ENCODE results near the gene AUNIP. TPM values are rescaled to one million over a fixed set of nuclear protein-coding genes. Genes with fewer than 3 reads are reported as not detected.

The AUNIP gene
- polyA plus RNA-seq, 3 donors, result 0.19 to 0.44 (median 0.44) TPM

DNA sequence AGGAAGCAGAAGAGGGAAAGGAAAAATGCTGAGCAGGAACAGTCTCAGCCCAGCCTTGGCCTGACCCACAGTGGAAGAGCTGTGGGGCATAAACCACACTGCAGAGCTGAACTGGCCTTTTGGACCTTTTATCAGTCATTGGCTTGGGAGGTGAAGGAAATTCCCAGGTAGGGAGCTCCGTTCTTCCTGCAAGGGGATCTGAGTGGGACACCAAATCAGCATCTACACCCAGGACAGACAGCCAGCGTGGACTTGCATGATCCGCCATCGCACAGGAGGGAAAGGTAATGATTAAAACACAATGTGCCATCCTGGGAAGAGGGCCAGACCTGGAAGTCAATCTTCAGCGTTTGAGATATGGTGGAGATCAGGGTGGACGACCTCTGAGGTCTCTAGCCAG, 40.7 kb downstream of the AUNIP start:
- H3K79me2 ChIP-seq (ENCODE audit: insufficient read depth, low read length), result peaks cover 37% of the 10 kb centered on the region
- H3K9me3 ChIP-seq (replicated peaks in 1 of 2; ENCODE audit: control insufficient read depth in 1 of 2, insufficient read depth in 1 of 2, low read length in 2 of 2), result no peaks in the 10 kb centered on the region
- H3K27me3 Mint-ChIP-seq (ENCODE audit: low read depth in 3 of 3), result peaks cover 0 to 4% (median 3%) of the 10 kb centered on the region in 3 donors
- H3K9me3 Mint-ChIP-seq, result peaks cover 0 to 2% (median 0%) of the 10 kb centered on the region in 7 donors
- H3K9ac ChIP-seq (ENCODE audit: insufficient read depth, low read length, poor library complexity, severe bottlenecking), result no peak overlapping the region
- DNase-seq, result no peak
- H3K27me3 ChIP-seq (ENCODE audit: control insufficient read depth in 2 of 2, insufficient read depth in 2 of 2, low read length in 2 of 2), result no peaks in the 10 kb centered on the region
- intact Hi-C loops (cut with micrococcal nuclease), result no loop called here
- peaks cover 31 to 42% of the 10 kb centered on the region in 2 donors for H3K36me3 Mint-ChIP-seq
- H2AFZ ChIP-seq (ENCODE audit: insufficient read depth, low read depth, low read length, poor library complexity, severe bottlenecking), result no peak overlapping the region
- H3K36me3 ChIP-seq (replicated peaks in 1 of 2; ENCODE audit: control insufficient read depth in 1 of 2, insufficient read depth in 2 of 2, low read length in 2 of 2), result peaks cover 25 to 31% of the 10 kb centered on the region in 2 donors
- H3K4me1 ChIP-seq (ENCODE audit: control insufficient read depth in 1 of 2, insufficient read depth in 2 of 2, low read length in 2 of 2), result peaks cover 20 to 33% of the 10 kb centered on the region in 2 donors
- H3K27ac Mint-ChIP-seq, result peak overlapping the region in 1 of 7 donors; percentile 28
- no peak overlapping the region for H3K27ac ChIP-seq (ENCODE audit: low read depth in 1 of 2, low read length in 2 of 2)
- peaks cover 34% of the 10 kb centered on the region for H3K4me1 Mint-ChIP-seq
- peak overlapping the region in 1 of 3 experiments; percentile 93 for H3K4me3 ChIP-seq (replicated peaks in 1 of 3; ENCODE audit: low read depth in 2 of 3, low read length in 3 of 3)
- WGBS (ENCODE audit: insufficient coverage), result 100% methylated on average over 1 of the region's 6 CpGs
- H3K4me3 Mint-ChIP-seq, result peak overlapping the region in 1 of 2 donors; percentile 11
- TF ChIP-seq, protein P1, sequence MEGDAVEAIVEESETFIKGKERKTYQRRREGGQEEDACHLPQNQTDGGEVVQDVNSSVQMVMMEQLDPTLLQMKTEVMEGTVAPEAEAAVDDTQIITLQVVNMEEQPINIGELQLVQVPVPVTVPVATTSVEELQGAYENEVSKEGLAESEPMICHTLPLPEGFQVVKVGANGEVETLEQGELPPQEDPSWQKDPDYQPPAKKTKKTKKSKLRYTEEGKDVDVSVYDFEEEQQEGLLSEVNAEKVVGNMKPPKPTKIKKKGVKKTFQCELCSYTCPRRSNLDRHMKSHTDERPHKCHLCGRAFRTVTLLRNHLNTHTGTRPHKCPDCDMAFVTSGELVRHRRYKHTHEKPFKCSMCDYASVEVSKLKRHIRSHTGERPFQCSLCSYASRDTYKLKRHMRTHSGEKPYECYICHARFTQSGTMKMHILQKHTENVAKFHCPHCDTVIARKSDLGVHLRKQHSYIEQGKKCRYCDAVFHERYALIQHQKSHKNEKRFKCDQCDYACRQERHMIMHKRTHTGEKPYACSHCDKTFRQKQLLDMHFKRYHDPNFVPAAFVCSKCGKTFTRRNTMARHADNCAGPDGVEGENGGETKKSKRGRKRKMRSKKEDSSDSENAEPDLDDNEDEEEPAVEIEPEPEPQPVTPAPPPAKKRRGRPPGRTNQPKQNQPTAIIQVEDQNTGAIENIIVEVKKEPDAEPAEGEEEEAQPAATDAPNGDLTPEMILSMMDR (IDR thresholded peaks at IDR 0.05), result no peak
- peak overlapping the region; percentile 99 for H3K4me2 ChIP-seq (replicated peaks; ENCODE audit: extremely low read depth, low read length, poor library complexity, severe bottlenecking)
- H4K20me1 ChIP-seq (ENCODE audit: insufficient read depth, low read length), result peaks cover 22% of the 10 kb centered on the region

DNA sequence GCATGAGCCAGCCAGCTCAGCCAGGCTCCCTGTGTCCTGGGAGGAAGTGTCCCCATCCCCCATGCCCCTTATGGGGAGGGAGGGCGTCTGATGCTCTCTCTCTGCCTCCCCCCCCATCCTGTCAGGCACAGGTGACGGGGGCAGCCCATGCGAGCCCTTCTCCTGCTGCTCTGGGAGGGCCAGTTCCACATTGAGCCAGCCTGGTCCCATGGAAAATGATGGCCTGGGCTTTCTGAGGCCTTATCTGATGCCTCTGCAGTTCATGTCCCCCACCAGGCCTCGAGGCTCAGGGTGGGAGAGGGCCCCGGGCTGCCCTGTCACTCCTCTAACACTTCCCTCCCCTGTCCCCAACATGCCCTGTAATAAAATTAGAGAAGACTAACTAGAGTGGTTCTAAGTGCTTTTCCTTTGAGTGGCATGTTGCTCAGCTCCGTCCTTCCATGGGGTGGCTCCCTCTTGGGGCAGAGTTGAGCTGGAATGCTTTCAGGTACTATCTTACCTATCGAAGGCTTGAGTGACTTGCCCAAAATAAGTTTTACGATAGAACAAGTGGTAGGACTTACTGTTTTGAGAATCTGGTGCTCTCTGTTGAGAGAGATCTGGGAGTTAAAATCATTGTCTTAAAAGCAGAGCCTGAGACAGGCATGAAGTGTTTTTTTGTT, 41.3 kb downstream of the AUNIP start:
- Histone ChIP-seq H3K36me3 (replicated peaks in 1 of 2; ENCODE audit: control insufficient read depth in 1 of 2, insufficient read depth in 2 of 2, low read length in 2 of 2) (peaks cover 23 to 32% of the 10 kb centered on the region in 2 donors), H4K20me1 (ENCODE audit: insufficient read depth, low read length) (peaks cover 18% of the 10 kb centered on the region), H3K9me3 (replicated peaks in 1 of 2; ENCODE audit: control insufficient read depth in 1 of 2, insufficient read depth in 1 of 2, low read length in 2 of 2) (no peaks in the 10 kb centered on the region), H3K4me1 (ENCODE audit: control insufficient read depth in 1 of 2, insufficient read depth in 2 of 2, low read length in 2 of 2) (peaks cover 20 to 33% of the 10 kb centered on the region in 2 donors), H3K27ac (ENCODE audit: low read depth in 1 of 2, low read length in 2 of 2) (no peak overlapping the region), H3K4me2 (replicated peaks; ENCODE audit: extremely low read depth, low read length, poor library complexity, severe bottlenecking) (no peak overlapping the region), H3K79me2 (ENCODE audit: insufficient read depth, low read length) (peaks cover 31% of the 10 kb centered on the region), H2AFZ (ENCODE audit: insufficient read depth, low read depth, low read length, poor library complexity, severe bottlenecking) (no peak overlapping the region), H3K9ac (ENCODE audit: insufficient read depth, low read length, poor library complexity, severe bottlenecking) (no peak overlapping the region), H3K4me3 (replicated peaks in 1 of 3; ENCODE audit: low read depth in 2 of 3, low read length in 3 of 3) (no peak overlapping the region), H3K27me3 (ENCODE audit: control insufficient read depth in 2 of 2, insufficient read depth in 2 of 2, low read length in 2 of 2) (no peaks in the 10 kb centered on the region)
- Mint-ChIP-seq H3K4me1 (peaks cover 34% of the 10 kb centered on the region), H3K36me3 (peaks cover 33 to 42% of the 10 kb centered on the region in 2 donors), H3K9me3 (peaks cover 0 to 2% (median 0%) of the 10 kb centered on the region in 7 donors), H3K27me3 (ENCODE audit: low read depth in 3 of 3) (peaks cover 0 to 4% (median 2%) of the 10 kb centered on the region in 3 donors), H3K4me3 (no peak overlapping the region), H3K27ac (peak overlapping the region in 4 of 7 donors; percentile 44 to 78 (median 56))
- intact Hi-C loops (cut with micrococcal nuclease), result no loop called here
- TF ChIP-seq, protein P1 (IDR thresholded peaks at IDR 0.05), result no peak
- 88% methylated on average over 2 of the region's 8 CpGs for WGBS (ENCODE audit: insufficient coverage)
- DNase-seq, result no peak
